Measurements from ENCODE around the gene A4GALT. TPM values are rescaled to one million over a fixed set of nuclear protein-coding genes. Genes with fewer than 3 reads are reported as not detected.

Gene A4GALT
- total RNA-seq, 2 experiments from 2014 or later = 56.0 to 61.5 TPM

DNA sequence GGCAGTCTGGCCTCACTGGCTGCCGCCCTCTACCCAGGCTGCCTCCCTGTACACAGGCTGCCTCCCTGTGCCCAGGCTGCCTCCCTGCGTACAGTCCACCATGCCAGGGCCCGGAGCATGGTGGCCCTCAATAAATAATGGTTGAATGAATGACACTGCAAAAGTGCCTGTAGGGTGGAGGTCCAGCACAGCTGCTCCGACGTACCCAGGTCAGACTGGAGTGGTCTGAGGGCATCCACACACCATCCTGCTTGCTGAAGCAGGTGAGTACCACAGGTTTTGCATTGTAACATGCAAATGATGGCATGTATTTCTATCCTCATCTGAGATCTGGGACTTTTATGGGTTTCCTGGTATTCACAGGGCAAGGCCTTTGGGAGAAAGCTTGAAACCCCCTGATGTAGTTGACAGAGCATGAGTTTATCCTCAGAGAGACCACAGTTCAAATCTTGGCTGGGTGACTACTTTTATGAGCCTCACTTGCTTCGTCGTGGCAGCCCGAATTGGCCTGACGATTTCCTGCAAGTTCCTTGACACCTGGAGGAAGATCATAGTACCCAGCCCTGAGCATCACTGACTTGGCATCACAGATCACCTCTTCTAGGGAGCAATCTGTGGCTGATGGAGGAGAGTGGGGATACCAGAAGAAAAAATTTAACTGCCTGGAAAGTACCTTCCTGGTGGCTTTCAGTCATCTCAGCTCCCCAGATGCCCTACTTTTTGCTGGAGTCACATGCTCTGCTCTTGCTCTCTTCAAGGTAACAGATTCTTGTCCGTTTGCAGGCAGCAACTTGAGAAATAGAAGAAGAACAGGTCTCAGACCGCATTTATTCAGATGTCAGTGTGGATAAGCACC, 55.5 kb downstream of the A4GALT start:
- H3K9me2 ChIP-seq (ENCODE audit: insufficient read depth, low read length) = no peaks in the 10 kb centered on the region
- peak; percentile 67 for DNase-seq (ENCODE audit: low spot score)
- H3K36me3 ChIP-seq (ENCODE audit: insufficient read depth, low read length) = no peaks in the 10 kb centered on the region; the same call in 1 of the 2 replicates
- no peaks in the 10 kb centered on the region for H3K79me2 ChIP-seq (ENCODE audit: insufficient read depth, low read depth, low read length)
- peaks cover 4% of the 10 kb centered on the region; the same call in 1 of the 2 replicates for H3K9me3 ChIP-seq (ENCODE audit: low read length)
- H3K4me1 ChIP-seq (ENCODE audit: insufficient read depth, low read length, poor library complexity, severe bottlenecking) = peaks cover 46% of the 10 kb centered on the region
- ChIA-PET CTCF (ENCODE audit: unreplicated experiment) (no interaction called here), POLR2A (interaction anchor here (0.5 to 1.6 kb wide), 2 partner anchors 9 to 427 kb away, joined by 5 read pairs; no protein-coding TSS in a partner anchor)
- H3K27ac ChIP-seq (ENCODE audit: low read depth, low read length, poor library complexity, severe bottlenecking) = peak overlapping the region; percentile 82
- peak overlapping the region; percentile 34 for H3K4me3 ChIP-seq (ENCODE audit: low read depth, low read length, poor library complexity, severe bottlenecking)
- no peak for TF ChIP-seq EZH2phosphoT487 (IDR thresholded peaks at IDR 0.05; ENCODE audit: borderline replicate concordance, low read depth, low read length)
- TF ChIP-seq, protein P1, sequence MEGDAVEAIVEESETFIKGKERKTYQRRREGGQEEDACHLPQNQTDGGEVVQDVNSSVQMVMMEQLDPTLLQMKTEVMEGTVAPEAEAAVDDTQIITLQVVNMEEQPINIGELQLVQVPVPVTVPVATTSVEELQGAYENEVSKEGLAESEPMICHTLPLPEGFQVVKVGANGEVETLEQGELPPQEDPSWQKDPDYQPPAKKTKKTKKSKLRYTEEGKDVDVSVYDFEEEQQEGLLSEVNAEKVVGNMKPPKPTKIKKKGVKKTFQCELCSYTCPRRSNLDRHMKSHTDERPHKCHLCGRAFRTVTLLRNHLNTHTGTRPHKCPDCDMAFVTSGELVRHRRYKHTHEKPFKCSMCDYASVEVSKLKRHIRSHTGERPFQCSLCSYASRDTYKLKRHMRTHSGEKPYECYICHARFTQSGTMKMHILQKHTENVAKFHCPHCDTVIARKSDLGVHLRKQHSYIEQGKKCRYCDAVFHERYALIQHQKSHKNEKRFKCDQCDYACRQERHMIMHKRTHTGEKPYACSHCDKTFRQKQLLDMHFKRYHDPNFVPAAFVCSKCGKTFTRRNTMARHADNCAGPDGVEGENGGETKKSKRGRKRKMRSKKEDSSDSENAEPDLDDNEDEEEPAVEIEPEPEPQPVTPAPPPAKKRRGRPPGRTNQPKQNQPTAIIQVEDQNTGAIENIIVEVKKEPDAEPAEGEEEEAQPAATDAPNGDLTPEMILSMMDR (conservative IDR thresholded peaks at IDR 0.05; ENCODE audit: low read length) = no peak
- intact Hi-C loops (cut with micrococcal nuclease; ENCODE audit: unreplicated experiment) = loop anchor here (1.0 to 2.0 kb wide), 3 partner anchors 42 to 96 kb away; no protein-coding TSS in a partner anchor
- H2AFZ ChIP-seq (ENCODE audit: low read length) = peak overlapping the region; percentile 49; the same call in 1 of the 2 replicates
- BruUV-seq (replicated peaks) = no TSS peak
- peak overlapping the region; percentile 74 for H3K4me2 ChIP-seq (ENCODE audit: low read length)
- no peaks in the 10 kb centered on the region for H4K20me1 ChIP-seq (ENCODE audit: insufficient read depth, low read length)

DNA sequence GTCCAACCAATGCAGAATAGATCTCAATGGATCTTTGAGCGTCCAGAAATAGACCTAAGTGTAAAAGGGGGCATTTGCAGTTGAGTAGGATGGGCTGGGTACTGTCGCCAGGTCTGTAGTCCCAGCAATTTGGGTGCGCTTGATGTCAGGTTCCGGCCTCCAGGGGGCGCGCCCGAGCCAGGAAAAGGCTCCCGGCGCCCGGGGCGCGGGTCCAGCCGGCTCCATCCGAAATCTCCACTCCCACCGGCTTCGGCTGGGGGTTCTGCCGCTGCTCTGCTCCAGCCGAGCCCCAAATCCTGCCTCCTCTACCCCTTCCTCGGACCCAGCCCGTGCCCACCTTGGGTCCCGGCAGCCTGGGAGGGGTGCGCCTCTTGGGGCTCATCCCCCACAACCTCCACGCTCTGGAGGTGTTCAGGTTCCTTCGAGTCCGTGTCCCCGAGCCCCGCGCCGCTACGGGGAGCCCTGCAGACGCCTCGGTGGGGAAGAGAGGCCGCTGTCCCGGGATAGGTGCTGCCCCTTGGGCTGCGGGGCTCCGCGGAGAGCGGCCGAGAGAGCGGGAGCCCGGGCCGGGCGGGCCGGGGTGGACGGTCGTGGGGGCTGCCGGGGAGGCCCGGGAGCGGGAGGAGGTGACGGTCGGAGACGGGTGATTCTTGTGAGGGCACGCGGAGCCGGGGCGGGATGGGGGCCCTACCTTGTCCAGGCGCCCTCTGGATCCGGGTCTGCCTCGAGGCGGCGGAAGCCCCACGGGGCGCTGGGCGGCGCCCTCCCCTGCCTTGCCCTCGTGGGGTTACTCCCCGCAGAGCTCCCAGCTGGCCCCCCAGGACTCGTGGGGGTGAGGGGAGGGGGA, 58.5 kb downstream of the A4GALT start:
- intact Hi-C loops (cut with micrococcal nuclease; ENCODE audit: unreplicated experiment) = loop anchor here (1.0 kb wide), 2 partner anchors 30 to 158 kb away; no protein-coding TSS in a partner anchor
- Histone ChIP-seq H3K4me2 (ENCODE audit: low read length) (peak overlapping the region; percentile 80), H3K36me3 (ENCODE audit: insufficient read depth, low read length) (no peaks in the 10 kb centered on the region), H3K4me1 (ENCODE audit: insufficient read depth, low read length, poor library complexity, severe bottlenecking) (peaks cover 51% of the 10 kb centered on the region), H3K9me3 (ENCODE audit: low read length) (no peaks in the 10 kb centered on the region), H3K27ac (ENCODE audit: low read depth, low read length, poor library complexity, severe bottlenecking) (no peak overlapping the region), H4K20me1 (ENCODE audit: insufficient read depth, low read length) (no peaks in the 10 kb centered on the region), H3K79me2 (ENCODE audit: insufficient read depth, low read depth, low read length) (no peaks in the 10 kb centered on the region), H3K4me3 (ENCODE audit: low read depth, low read length, poor library complexity, severe bottlenecking) (peak overlapping the region; percentile 64), H3K9me2 (ENCODE audit: insufficient read depth, low read length) (no peaks in the 10 kb centered on the region), H2AFZ (ENCODE audit: low read length) (peak overlapping the region; percentile 79)
- TF ChIP-seq EZH2phosphoT487 (IDR thresholded peaks at IDR 0.05; ENCODE audit: borderline replicate concordance, low read depth, low read length) = no peak
- TF ChIP-seq, protein P1 (conservative IDR thresholded peaks at IDR 0.05; ENCODE audit: low read length) = peak; percentile 91
- BruUV-seq (replicated peaks) = no TSS peak
- peak; percentile 85 for DNase-seq (ENCODE audit: low spot score)
- ChIA-PET CTCF (ENCODE audit: unreplicated experiment) (no interaction called here), POLR2A (interaction anchor here (0.6 kb wide), 1 partner anchor 42 kb away, joined by 3 read pairs; no protein-coding TSS in a partner anchor)

All from OCI-LY7 (cell line).